GM10266 (cell line): Measurements from ENCODE around the gene CEP152.

Source experiments
- DNase-seq: peaks from one replicate; pipeline ENCODE4 v3.0.0; 2012; ENCODE audit errors: extremely low spot score
- CTCF ChIP-seq: IDR thresholded peaks from 2 replicates; pipeline ENCODE4 v1.5.1; 2012; ENCODE audit warnings: mild to moderate bottlenecking, low read depth; ENCODE audit not compliant: control insufficient read depth, insufficient read depth; ENCODE audit errors: missing control alignments

CEP152 gene

GRCh38 chr15:48695088-48695826, 115.6 kb downstream of the CEP152 start:
- DNase-seq: no peak
- no peak for TF ChIP-seq CTCF

GRCh38 chr15:48693484-48693883, 117.4 kb downstream of the CEP152 start:
- TF ChIP-seq CTCF: no peak

GRCh38 chr15:48688493-48688892, 122.4 kb downstream of the CEP152 start:
- TF ChIP-seq CTCF: no peak
- DNase-seq: no peak

More at GRCh38 chr15:48693484-48693883, 117.4 kb downstream of the CEP152 start:
- DNase-seq: no peak
